ENCODE measurements around the gene IQCN.

DNA sequence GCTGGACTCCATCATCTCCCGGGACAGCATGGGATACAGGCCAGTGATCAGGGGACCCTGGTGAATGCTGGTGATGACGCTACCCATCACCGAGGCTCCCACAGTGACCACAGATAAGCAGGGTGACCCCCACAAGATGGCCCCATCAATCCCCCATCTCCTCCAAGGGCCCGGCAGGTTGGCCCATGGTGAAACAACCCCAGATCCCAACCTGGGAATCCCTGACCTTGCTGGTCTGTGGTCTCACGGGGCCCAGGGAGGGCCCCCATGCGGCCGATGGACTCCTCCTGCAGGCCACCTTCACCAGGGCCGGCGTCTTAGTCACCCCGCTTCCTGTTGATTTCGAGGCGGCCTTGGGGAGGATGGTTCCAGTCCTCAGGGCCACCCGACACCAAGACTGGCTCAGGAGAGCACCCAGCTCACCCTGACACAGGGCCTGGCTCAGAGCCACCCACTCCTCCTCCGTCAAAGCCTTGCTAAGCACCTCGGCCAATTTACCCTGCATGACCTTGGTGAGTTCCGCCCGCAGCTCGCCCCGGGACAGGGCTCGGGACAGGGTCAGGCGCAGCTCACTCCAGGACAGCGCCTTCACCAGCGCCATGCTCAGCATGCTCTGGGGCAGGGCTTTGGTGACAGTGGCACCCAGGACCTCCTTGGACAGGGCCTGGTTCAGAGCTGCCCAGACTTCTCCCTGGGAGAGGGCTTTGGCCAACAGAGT, 10.0 kb downstream of the IQCN start:
- no peak for TF ChIP-seq POLR2A (IDR thresholded peaks at IDR 0.05; ENCODE audit: low read depth, low read length)
- TF ChIP-seq, protein P1, sequence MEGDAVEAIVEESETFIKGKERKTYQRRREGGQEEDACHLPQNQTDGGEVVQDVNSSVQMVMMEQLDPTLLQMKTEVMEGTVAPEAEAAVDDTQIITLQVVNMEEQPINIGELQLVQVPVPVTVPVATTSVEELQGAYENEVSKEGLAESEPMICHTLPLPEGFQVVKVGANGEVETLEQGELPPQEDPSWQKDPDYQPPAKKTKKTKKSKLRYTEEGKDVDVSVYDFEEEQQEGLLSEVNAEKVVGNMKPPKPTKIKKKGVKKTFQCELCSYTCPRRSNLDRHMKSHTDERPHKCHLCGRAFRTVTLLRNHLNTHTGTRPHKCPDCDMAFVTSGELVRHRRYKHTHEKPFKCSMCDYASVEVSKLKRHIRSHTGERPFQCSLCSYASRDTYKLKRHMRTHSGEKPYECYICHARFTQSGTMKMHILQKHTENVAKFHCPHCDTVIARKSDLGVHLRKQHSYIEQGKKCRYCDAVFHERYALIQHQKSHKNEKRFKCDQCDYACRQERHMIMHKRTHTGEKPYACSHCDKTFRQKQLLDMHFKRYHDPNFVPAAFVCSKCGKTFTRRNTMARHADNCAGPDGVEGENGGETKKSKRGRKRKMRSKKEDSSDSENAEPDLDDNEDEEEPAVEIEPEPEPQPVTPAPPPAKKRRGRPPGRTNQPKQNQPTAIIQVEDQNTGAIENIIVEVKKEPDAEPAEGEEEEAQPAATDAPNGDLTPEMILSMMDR (IDR thresholded peaks at IDR 0.05 in 2 of 3, conservative IDR thresholded peaks at IDR 0.05 in 1 of 3; ENCODE audit: control insufficient read depth in 2 of 3, extremely low read depth in 1 of 3, insufficient read depth in 1 of 3, low read depth in 3 of 3, low read length in 3 of 3) = no peak
- TF ChIP-seq, protein P2, sequence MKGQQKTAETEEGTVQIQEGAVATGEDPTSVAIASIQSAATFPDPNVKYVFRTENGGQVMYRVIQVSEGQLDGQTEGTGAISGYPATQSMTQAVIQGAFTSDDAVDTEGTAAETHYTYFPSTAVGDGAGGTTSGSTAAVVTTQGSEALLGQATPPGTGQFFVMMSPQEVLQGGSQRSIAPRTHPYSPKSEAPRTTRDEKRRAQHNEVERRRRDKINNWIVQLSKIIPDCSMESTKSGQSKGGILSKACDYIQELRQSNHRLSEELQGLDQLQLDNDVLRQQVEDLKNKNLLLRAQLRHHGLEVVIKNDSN (IDR thresholded peaks at IDR 0.05; ENCODE audit: borderline replicate concordance, extremely low read length, insufficient read depth, low read depth, low read length) = no peak
- TF ChIP-seq BACH1 (IDR thresholded peaks at IDR 0.05; ENCODE audit: borderline replicate concordance) = no peak
- TF ChIP-seq CHD2 (IDR thresholded peaks at IDR 0.05; ENCODE audit: borderline replicate concordance, low read depth, low read length) = no peak
- TF ChIP-seq POLR2AphosphoS5 (IDR thresholded peaks at IDR 0.05; ENCODE audit: low read length) = no peak
- TF ChIP-seq NR2C2 (IDR thresholded peaks at IDR 0.05; ENCODE audit: borderline replicate concordance, control insufficient read depth, insufficient read length, low read depth) = no peak
- no peak for TF ChIP-seq TAF1 (IDR thresholded peaks at IDR 0.05; ENCODE audit: borderline replicate concordance, low read depth, low read length)
- no peak for TF ChIP-seq RCOR1 (conservative IDR thresholded peaks at IDR 0.05; ENCODE audit: low read depth, low read length)
- TF ChIP-seq, protein P3, sequence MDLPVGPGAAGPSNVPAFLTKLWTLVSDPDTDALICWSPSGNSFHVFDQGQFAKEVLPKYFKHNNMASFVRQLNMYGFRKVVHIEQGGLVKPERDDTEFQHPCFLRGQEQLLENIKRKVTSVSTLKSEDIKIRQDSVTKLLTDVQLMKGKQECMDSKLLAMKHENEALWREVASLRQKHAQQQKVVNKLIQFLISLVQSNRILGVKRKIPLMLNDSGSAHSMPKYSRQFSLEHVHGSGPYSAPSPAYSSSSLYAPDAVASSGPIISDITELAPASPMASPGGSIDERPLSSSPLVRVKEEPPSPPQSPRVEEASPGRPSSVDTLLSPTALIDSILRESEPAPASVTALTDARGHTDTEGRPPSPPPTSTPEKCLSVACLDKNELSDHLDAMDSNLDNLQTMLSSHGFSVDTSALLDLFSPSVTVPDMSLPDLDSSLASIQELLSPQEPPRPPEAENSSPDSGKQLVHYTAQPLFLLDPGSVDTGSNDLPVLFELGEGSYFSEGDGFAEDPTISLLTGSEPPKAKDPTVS (IDR thresholded peaks at IDR 0.05; ENCODE audit: low read depth, low read length) = no peak
- TF ChIP-seq GATAD2B (conservative IDR thresholded peaks at IDR 0.05; ENCODE audit: low read depth) = no peak
